Measurements from ENCODE around the gene KCNT1. TPM values are rescaled to one million over a fixed set of nuclear protein-coding genes. Genes with fewer than 3 reads are reported as not detected.

KCNT1 gene
- polyA plus RNA-seq, 1 donor: 0.25 TPM

DNA sequence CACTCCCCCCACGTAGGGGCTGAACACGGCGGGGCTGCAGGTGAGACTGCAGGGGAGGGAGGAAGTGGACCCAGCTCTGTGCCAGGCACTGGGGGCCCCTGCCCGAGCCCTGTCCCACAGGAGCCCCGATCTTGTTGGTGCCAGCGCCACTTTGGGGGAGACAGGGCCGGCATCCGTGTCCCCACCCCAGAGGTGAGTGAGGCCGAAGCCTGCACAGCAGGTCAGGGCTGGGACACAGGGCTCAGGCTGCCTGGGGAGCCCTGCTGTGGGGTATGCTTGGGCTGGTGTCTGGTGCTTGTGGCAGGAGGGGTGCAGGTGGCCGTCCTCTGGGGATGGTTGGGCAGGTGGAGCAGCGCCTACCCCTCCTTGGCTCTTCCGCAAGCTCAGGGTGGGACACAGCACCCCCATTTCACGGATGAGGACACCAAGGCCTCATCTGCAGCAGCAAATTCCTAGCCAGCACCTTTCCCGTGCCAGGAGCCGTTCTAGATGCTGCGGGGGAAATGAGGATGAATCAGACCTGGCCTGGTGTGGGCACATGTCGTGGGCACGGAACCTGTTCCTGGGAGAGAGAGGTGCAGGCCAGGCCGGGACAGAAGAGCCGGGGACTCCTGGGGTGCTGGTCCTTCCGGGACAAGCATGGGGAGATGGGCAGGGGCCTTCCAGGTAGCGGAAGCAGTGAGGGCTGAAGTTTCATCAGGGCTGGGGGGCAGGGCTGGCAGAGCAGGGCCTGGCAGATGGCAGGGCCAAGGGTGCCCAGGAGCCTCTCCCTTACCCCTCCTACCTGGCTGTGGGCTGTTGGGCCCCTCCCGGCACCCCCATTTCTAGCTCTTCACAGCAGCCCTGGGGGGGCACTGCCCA is 35.2 kb downstream of the KCNT1 start:
- no peak overlapping the region for H3K4me3 ChIP-seq (ENCODE audit: low read length)
- no peaks in the 10 kb centered on the region for H3K4me1 ChIP-seq (ENCODE audit: control insufficient read depth, insufficient read depth, low read length)
- no CpG with 5 or more reads among the region's 23 CpGs for WGBS (ENCODE audit: insufficient coverage, low lambda C conversion rate)
- H3K27ac ChIP-seq (ENCODE audit: low read length): no peak overlapping the region
- peaks cover 4% of the 10 kb centered on the region for H3K9me3 ChIP-seq (ENCODE audit: control insufficient read depth, low read depth, low read length)
- peaks cover 28% of the 10 kb centered on the region for H3K27me3 ChIP-seq (ENCODE audit: control insufficient read depth, insufficient read depth, low read length)
- no peak for DNase-seq
- H3K36me3 ChIP-seq (ENCODE audit: control insufficient read depth, insufficient read depth, low read length): no peaks in the 10 kb centered on the region

- no peak overlapping the region for H3K27ac ChIP-seq (ENCODE audit: low read length)
- H3K4me3 ChIP-seq (ENCODE audit: low read length): no peak overlapping the region
- peaks cover 28% of the 10 kb centered on the region for H3K27me3 ChIP-seq (ENCODE audit: control insufficient read depth, insufficient read depth, low read length)
- no peaks in the 10 kb centered on the region for H3K36me3 ChIP-seq (ENCODE audit: control insufficient read depth, insufficient read depth, low read length)
- peaks cover 4% of the 10 kb centered on the region for H3K9me3 ChIP-seq (ENCODE audit: control insufficient read depth, low read depth, low read length)
- H3K4me1 ChIP-seq (ENCODE audit: control insufficient read depth, insufficient read depth, low read length): no peaks in the 10 kb centered on the region
- DNase-seq: no peak
- WGBS (ENCODE audit: insufficient coverage, low lambda C conversion rate): no CpG with 5 or more reads among the region's 16 CpGs
Measured at GRCh38 chr9:135737840-135738521, 36.0 kb downstream of the KCNT1 start.

DNA sequence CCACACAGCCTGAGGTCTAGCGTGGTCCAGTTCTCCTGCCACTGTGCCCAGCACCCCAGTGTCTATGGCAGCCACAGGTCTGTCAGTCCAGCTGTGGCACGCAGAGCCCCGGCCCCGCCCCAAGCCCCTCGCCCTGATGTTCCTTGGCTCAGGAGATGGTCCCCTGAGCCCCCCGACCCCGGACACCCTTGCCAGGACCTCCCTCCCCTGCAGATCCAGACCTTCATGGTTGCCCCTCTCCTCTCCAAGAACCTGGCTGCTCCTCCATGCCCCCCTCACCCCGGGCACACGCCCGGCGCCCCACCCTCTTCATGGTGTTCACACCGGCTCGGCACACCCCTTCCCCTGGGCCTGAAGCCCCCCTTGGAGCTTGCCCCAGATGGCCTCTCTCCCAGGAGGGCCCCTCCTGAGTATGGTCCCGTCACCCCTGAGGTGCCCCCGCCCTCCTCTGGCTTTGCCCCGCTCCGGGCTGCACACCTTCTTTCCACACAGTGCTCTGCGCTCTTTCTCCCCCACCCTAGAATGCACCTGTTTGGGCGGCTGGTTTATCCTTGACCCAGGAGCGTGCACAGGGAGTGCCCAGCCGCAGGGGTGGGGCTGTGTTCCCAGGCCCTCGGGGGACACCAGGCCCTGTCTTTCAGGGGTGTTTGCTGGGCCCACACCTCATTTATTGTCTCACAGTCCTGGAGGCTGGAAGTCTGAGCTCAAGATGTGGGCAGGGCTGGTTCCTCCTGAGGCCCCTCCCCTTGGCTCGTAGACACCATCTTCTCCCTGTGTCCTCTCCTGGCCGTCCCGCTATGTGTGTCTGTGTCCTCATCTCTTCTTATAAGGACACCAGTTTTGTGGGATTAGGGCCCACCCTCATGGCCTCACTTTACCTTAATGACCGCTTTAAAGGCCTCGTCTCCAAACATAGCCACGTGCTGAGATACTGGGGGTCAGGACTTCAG is 37.6 kb downstream of the KCNT1 start:
- Histone ChIP-seq H3K27me3 (ENCODE audit: control insufficient read depth, insufficient read depth, low read length) (peaks cover 28% of the 10 kb centered on the region), H3K27ac (ENCODE audit: low read length) (no peak overlapping the region), H3K4me1 (ENCODE audit: control insufficient read depth, insufficient read depth, low read length) (no peaks in the 10 kb centered on the region), H3K9me3 (ENCODE audit: control insufficient read depth, low read depth, low read length) (peaks cover 3% of the 10 kb centered on the region), H3K4me3 (ENCODE audit: low read length) (no peak overlapping the region), H3K36me3 (ENCODE audit: control insufficient read depth, insufficient read depth, low read length) (no peaks in the 10 kb centered on the region)
- no peak for DNase-seq
- 50% methylated on average over 2 of the region's 28 CpGs for WGBS (ENCODE audit: insufficient coverage, low lambda C conversion rate)

DNA sequence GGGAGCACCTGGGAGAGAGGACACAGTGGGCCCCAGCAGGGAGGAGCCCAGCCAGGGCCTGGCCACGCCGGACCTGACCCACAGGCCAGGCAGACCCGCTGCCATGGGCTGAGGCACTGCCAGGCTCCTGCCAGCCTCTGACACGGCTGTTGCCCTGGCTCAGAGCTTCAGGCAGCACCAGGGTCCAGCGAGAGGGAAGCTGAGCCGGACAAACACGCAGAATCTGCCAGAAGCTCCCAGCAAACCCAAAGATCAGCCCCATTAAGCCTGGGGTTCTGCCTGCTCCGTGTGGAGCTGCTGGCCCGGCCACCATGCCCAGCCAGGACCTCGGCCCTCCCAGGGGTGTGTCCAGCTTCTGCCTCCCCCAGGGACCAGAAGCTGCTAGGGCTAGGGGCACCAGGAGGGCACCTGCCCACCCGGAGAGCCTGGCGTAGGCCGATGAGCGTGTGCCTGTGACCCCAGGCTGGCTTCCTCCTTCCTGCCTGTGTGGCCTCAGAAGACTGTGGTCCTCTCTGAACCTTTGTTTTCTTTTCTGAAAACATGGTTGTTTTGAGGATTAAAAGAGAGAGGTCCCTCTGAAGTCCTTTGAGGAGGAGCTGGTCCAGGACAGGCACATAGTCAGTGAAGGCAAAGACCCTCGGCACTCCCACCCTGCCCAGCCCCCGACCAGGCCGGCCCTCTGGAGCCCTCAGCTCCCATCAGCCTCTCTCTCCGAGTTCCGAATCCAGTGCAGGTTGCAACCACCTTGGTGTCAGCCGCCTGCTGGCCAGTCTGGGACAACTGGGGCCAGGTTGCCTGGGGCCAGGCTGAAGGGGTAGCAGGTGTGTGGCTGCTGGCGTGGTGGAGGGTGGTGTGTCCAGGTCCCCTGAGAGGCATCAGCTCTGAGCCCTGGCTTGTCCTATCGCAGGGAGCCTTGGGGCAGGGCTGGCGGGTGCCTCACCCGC is 39.6 kb downstream of the KCNT1 start:
- H3K4me1 ChIP-seq (ENCODE audit: control insufficient read depth, insufficient read depth, low read length): no peaks in the 10 kb centered on the region
- no peak for DNase-seq
- no peaks in the 10 kb centered on the region for H3K36me3 ChIP-seq (ENCODE audit: control insufficient read depth, insufficient read depth, low read length)
- H3K27me3 ChIP-seq (ENCODE audit: control insufficient read depth, insufficient read depth, low read length): peaks cover 18% of the 10 kb centered on the region
- no peak overlapping the region for H3K27ac ChIP-seq (ENCODE audit: low read length)
- no peaks in the 10 kb centered on the region for H3K9me3 ChIP-seq (ENCODE audit: control insufficient read depth, low read depth, low read length)
- no peak overlapping the region for H3K4me3 ChIP-seq (ENCODE audit: low read length)
- no CpG with 5 or more reads among the region's 24 CpGs for WGBS (ENCODE audit: insufficient coverage, low lambda C conversion rate)

DNA sequence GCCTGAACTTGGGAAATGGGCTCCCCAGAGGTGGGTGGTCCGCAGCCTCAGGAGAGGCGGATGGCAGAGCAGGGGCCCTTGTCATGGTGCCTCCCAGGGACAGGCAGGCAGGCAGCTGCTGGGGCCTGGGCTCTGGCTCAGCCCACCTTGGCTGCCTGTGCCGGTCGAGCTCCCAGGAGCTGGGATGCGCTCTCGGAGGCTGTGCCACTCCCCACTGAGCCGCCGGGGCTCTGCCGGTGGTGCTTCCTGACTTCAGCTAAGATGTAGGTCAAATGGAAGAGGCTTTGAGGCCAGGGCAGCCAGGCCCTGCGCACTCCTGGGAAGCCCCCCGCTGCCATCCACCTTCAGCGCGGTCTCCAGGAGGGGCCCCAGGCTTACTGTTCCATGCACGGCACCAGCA is 41.0 kb downstream of the KCNT1 start:
- Histone ChIP-seq H3K4me3 (ENCODE audit: low read length) (no peak overlapping the region), H3K27me3 (ENCODE audit: control insufficient read depth, insufficient read depth, low read length) (peaks cover 4% of the 10 kb centered on the region), H3K36me3 (ENCODE audit: control insufficient read depth, insufficient read depth, low read length) (no peaks in the 10 kb centered on the region), H3K27ac (ENCODE audit: low read length) (no peak overlapping the region), H3K4me1 (ENCODE audit: control insufficient read depth, insufficient read depth, low read length) (no peaks in the 10 kb centered on the region), H3K9me3 (ENCODE audit: control insufficient read depth, low read depth, low read length) (no peaks in the 10 kb centered on the region)
- no peak for DNase-seq
- WGBS (ENCODE audit: insufficient coverage, low lambda C conversion rate): no CpG with 5 or more reads among the region's 14 CpGs

GRCh38 chr9:135743546-135744332 is 41.8 kb downstream of the KCNT1 start:
- H3K4me3 ChIP-seq (ENCODE audit: low read length): no peak overlapping the region
- peaks cover under 1% of the 10 kb centered on the region for H3K27me3 ChIP-seq (ENCODE audit: control insufficient read depth, insufficient read depth, low read length)
- H3K27ac ChIP-seq (ENCODE audit: low read length): no peak overlapping the region
- no peaks in the 10 kb centered on the region for H3K4me1 ChIP-seq (ENCODE audit: control insufficient read depth, insufficient read depth, low read length)
- DNase-seq: no peak
- H3K9me3 ChIP-seq (ENCODE audit: control insufficient read depth, low read depth, low read length): no peaks in the 10 kb centered on the region
- no peaks in the 10 kb centered on the region for H3K36me3 ChIP-seq (ENCODE audit: control insufficient read depth, insufficient read depth, low read length)
- WGBS (ENCODE audit: insufficient coverage, low lambda C conversion rate): no CpG with 5 or more reads among the region's 25 CpGs

DNA sequence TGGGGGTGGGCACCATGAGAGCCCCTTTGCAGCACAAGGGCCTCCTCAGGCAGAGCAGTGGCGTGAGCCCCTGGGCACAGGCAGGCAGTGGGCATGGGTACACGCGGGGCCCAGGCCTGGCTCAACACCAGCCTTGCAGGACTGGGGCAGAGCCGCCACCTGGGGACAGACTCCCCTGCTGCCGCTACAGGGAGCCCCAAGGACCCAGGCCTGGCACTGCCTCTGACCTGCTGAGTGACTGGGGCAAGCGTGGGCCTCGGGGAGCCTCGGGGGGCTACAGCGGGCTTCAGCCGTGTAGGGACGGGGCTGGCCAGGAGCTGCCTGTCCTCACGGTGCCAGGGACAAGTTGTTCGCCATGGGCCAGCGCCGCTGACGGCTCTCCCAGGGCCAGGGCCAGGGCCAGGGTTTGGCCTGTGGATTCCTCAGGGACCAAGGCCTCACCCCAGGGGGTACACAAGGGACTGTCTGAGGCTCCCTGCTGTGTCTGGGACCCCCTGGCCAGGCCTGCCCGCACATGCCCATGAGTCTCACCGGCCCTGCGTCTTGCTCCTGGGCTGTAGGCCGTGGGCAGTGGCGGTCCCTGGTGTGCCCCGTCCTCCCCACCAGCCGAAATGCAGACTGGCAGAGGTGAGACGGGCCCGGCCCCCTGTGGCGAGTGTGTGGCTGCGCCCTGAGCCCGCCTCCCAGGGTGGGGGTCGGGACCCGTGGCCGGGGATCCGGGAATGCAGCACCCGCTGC is 42.5 kb downstream of the KCNT1 start:
- H3K4me1 ChIP-seq (ENCODE audit: control insufficient read depth, insufficient read depth, low read length): no peaks in the 10 kb centered on the region
- no peaks in the 10 kb centered on the region for H3K9me3 ChIP-seq (ENCODE audit: control insufficient read depth, low read depth, low read length)
- no peaks in the 10 kb centered on the region for H3K27me3 ChIP-seq (ENCODE audit: control insufficient read depth, insufficient read depth, low read length)
- DNase-seq: no peak
- WGBS (ENCODE audit: insufficient coverage, low lambda C conversion rate): no CpG with 5 or more reads among the region's 33 CpGs
- H3K27ac ChIP-seq (ENCODE audit: low read length): no peak overlapping the region
- H3K4me3 ChIP-seq (ENCODE audit: low read length): no peak overlapping the region
- no peaks in the 10 kb centered on the region for H3K36me3 ChIP-seq (ENCODE audit: control insufficient read depth, insufficient read depth, low read length)

- H3K27me3 ChIP-seq (ENCODE audit: control insufficient read depth, insufficient read depth, low read length): no peaks in the 10 kb centered on the region
- no peak for DNase-seq
- no CpG with 5 or more reads among the region's 21 CpGs for WGBS (ENCODE audit: insufficient coverage, low lambda C conversion rate)
Measured at GRCh38 chr9:135745189-135745588, 43.2 kb downstream of the KCNT1 start.

More at GRCh38 chr9:135745189-135745588, 43.2 kb downstream of the KCNT1 start:
- Histone ChIP-seq H3K4me3 (ENCODE audit: low read length) (no peak overlapping the region), H3K9me3 (ENCODE audit: control insufficient read depth, low read depth, low read length) (no peaks in the 10 kb centered on the region), H3K36me3 (ENCODE audit: control insufficient read depth, insufficient read depth, low read length) (no peaks in the 10 kb centered on the region), H3K27ac (ENCODE audit: low read length) (no peak overlapping the region), H3K4me1 (ENCODE audit: control insufficient read depth, insufficient read depth, low read length) (no peaks in the 10 kb centered on the region)
